HAP-1 (cell line): ENCODE data around the gene PPP1R12C.

ENCODE experiments used
- DNase-seq, 2 experiments: peaks; one replicate each; pipeline ENCODE4 v3.0.0-alpha.2; 2016 to 2020; ENCODE audit warnings: low spot score in 2 of 2
- H3K27me3 ChIP-seq: fragments of 250-450 bp; sonication (Bioruptor Pico); 2 replicates; pipeline ENCODE4 v1.5.1; 2020; ENCODE audit warnings: low read depth, mild to moderate bottlenecking, moderate library complexity
- H3K36me3 ChIP-seq: fragments of 250-450 bp; sonication (Bioruptor Pico); replicated peaks from 2 replicates; pipeline ENCODE4 v1.5.1; 2020; ENCODE audit warnings: mild to moderate bottlenecking
- H3K4me1 ChIP-seq: fragments of 250-450 bp; sonication (Bioruptor Pico); 2 replicates; pipeline ENCODE4 v1.5.1; 2020; ENCODE audit warnings: mild to moderate bottlenecking
- H3K4me3 ChIP-seq: fragments of 250-450 bp; sonication (Bioruptor Pico); 2 replicates; pipeline ENCODE4 v1.5.1; 2020; ENCODE audit warnings: mild to moderate bottlenecking, moderate library complexity
- H3K9me3 ChIP-seq: fragments of 250-450 bp; sonication (Bioruptor Pico); 2 replicates; pipeline ENCODE4 v1.5.1; 2020; ENCODE audit warnings: mild to moderate bottlenecking, moderate library complexity
- in situ Hi-C: fragments of 300-500 bp; cut with MboI; formaldehyde crosslinking; loops from 3 replicates; pipeline ENCODE4 v1.14.3; 2020; ENCODE audit warnings: low sequenced_read_pairs, inconsistent platforms, mixed read lengths

Gene PPP1R12C

DNA sequence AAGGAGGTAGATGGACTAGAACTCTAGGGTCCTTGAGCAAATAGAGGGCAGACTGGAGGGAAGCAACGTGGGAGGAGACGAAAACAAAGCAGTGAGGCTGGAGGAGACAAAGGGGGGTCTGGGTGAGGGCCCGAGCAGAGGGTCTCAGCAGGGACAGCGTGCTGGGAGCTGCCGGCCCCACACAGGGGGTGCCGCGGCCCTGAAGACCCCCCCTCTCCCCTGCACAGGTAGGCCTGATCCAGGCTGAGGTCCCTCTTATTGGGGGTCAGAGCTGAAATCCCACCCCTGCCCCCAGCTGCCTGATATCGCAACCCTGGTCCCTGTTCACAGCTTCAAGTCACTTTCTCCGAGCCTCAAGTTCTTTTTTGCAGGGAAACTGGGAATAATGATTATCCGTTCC, 33.0 kb downstream of the PPP1R12C start:
- in situ Hi-C loops: no loop called here
- no peak overlapping the region for H3K4me3 ChIP-seq
- no peaks in the 10 kb centered on the region; the same call in 1 of the 2 replicates for H3K36me3 ChIP-seq
- DNase-seq: no peak
- no peaks in the 10 kb centered on the region for H3K9me3 ChIP-seq
- peaks cover 14% of the 10 kb centered on the region for H3K4me1 ChIP-seq
- H3K27me3 ChIP-seq: no peaks in the 10 kb centered on the region; the same call in 1 of the 2 replicates

DNA sequence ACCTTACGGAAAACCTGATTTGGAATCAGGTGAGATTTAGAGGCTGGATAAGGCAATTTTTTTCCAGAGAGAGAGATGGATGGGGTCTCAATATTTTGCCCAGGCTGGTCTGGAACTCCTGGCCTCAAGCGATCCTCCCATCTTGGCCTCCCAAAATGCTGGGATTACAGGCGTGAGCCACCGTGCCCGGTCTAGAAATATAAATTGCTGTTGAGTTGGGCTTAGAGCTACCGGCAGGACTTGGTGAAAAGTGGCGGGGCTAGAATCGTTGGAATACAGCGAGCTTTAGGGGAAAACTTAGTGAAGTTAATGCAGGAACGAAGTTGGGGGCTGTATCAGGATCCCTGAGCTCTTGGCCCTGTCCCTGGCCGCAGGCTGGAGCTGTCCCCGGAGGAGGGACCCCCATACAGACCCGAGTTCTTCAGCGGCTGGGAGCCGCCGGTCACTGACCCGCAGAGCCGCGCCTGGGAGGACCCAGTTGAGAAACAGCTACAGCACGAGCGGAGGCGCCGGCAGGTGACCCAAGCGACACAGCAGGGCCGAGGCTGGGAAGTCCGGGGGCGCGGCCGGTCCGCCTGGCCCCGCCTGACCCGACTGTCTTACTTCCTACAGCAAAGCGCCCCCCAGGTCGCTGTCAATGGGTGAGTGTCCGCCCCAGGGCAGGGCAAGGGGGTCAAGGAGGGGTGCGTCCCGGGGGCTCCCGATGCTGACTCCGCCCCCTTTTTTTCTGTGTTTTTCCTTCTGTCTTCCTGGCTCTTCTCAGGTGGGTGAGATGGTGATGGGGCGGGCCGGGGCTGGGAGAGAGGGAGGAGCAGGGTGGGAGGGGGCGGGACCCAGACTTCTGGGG, 34.2 kb downstream of the PPP1R12C start:
- no peak for DNase-seq
- no peaks in the 10 kb centered on the region; the same call in 1 of the 2 replicates for H3K27me3 ChIP-seq
- no peaks in the 10 kb centered on the region for H3K9me3 ChIP-seq
- peaks cover 14% of the 10 kb centered on the region for H3K4me1 ChIP-seq
- no peaks in the 10 kb centered on the region; the same call in 1 of the 2 replicates for H3K36me3 ChIP-seq
- in situ Hi-C loops: no loop called here
- no peak overlapping the region for H3K4me3 ChIP-seq

GRCh38 chr19:55082020-55082851, 35.2 kb downstream of the PPP1R12C start:
- Histone ChIP-seq H3K27me3 (no peaks in the 10 kb centered on the region; the same call in 1 of the 2 replicates), H3K36me3 (no peaks in the 10 kb centered on the region), H3K9me3 (no peaks in the 10 kb centered on the region), H3K4me1 (peaks cover 14% of the 10 kb centered on the region), H3K4me3 (peak overlapping the region; percentile 49)
- in situ Hi-C loops: no loop called here
- peak; percentile 23 to 88 for DNase-seq

- Histone ChIP-seq H3K36me3 (no peaks in the 10 kb centered on the region), H3K27me3 (no peaks in the 10 kb centered on the region; the same call in 1 of the 2 replicates), H3K9me3 (no peaks in the 10 kb centered on the region), H3K4me1 (peaks cover 14% of the 10 kb centered on the region), H3K4me3 (peak overlapping the region; percentile 49)
- no peak for DNase-seq
- in situ Hi-C loops: no loop called here
Observed at GRCh38 chr19:55081770-55082019, 35.7 kb downstream of the PPP1R12C start.

DNA sequence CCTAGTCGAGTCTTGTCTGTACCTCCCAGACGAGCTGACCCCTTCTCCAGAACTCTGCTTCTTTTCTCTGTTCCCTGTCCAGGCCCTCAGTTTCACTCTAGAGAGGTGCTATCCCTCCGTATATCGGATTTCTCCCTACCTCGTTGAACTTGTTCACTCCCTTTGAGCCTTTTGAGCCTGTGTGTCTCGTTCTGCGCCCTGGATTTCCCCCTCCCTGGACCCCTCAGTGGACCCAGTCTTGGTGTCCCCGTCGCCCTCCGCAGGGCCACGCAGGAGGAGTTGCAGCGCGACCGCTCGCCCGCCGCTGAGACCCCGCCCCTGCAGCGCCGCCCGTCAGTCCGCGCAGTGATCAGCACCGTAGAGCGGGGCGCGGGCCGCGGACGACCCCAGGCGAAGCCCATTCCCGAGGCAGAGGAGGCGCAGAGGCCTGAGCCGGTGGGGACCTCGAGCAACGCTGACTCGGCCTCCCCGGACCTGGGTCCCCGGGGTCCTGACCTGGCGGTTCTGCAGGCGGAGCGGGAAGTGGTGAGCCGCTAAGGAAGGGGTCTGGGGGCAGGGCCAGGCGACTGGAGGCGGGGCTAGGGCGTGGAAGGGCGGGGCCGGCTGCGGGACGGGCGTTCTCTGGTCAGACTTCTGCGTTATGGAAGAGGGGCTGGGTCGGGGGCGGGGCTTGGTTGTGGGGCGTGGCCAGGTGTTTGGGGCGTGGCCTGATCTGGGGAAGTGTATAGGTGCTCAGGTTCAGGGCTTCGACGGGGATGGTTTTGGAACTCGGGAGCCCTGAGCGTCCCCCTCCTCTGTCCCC, 36.3 kb downstream of the PPP1R12C start:
- no peaks in the 10 kb centered on the region for H3K9me3 ChIP-seq
- H3K36me3 ChIP-seq: no peaks in the 10 kb centered on the region
- H3K27me3 ChIP-seq: no peaks in the 10 kb centered on the region; the same call in 1 of the 2 replicates
- peaks cover 14% of the 10 kb centered on the region for H3K4me1 ChIP-seq
- peak overlapping the region; percentile 49 for H3K4me3 ChIP-seq
- peak; percentile 78 to 97 for DNase-seq
- in situ Hi-C loops: no loop called here

DNA sequence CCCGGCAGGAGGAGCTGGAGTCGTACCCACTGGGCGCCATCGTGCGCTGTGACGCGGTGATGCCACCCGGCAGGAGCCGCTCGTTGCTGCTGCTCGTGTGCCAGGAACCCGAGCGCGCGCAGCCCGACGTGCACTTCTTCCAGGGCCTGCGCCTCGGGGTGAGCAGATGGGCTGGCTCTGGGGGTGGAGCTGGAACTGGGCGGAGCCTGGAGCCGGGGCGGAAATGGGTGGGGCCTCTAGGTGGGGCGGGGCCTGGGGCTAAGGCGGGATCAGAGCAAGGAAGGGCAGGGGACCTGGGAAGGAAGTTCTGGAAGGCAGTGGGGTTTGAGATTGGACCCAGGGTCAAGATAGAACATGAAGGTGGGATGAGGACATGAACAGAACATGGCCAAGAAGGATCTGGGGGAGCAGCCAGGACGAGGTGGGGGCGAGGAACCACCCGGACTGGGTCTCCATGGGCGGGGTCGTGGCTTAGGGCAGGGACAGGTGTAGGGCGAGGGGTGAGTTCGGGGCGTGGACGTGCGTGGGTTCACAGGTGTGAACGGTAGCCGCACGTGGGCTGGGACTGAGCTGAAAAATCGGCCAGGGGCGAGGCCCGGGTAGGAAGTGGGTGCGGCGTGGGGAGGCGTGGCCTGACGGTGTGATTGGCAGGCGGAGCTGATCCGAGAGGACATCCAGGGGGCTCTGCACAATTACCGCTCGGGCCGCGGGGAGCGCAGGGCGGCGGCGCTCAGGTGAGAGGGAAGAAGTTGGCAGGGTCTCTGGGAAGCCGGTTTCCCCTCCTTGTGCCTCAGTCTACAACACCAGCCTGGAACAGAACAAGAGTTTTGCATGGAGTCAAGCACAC, 37.1 kb downstream of the PPP1R12C start:
- no peaks in the 10 kb centered on the region for H3K36me3 ChIP-seq
- no peaks in the 10 kb centered on the region for H3K9me3 ChIP-seq
- H3K27me3 ChIP-seq: no peaks in the 10 kb centered on the region; the same call in 1 of the 2 replicates
- in situ Hi-C loops: no loop called here
- peak overlapping the region; percentile 49 for H3K4me3 ChIP-seq
- DNase-seq: peak; percentile 68 to 93
- peaks cover 14% of the 10 kb centered on the region for H3K4me1 ChIP-seq

DNA sequence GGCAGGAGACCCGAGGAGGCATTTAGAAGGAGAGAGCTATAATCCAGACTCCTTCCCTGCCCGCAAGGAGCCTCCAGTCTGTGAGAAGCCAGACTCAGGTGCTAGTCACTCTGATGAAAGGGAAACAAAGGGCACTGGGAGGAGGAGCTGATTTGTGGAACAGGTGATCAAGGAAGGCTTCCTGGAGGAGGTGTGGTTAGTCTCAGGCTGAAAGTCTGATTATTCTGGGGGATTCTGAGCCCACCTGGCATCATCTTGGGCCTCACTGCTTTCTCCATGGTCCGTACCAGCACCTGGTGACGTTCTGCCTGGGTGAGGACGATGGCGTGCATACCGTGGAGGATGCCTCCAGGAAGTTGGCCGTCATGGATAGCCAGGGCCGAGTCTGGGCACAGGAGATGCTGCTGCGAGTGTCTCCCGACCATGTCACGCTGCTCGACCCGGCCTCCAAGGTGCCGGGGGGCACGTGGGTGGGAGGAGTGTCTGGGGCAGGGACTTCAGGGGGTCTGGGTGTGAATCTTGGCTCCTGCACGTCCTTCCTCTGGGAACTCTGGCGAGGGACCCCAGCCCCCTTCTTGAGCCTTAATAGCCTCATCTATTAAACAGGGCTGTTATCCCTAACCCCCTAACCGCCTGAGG, 37.9 kb downstream of the PPP1R12C start:
- no peak for DNase-seq
- Histone ChIP-seq H3K4me1 (peaks cover 14% of the 10 kb centered on the region), H3K27me3 (no peaks in the 10 kb centered on the region; the same call in 1 of the 2 replicates)

DNA sequence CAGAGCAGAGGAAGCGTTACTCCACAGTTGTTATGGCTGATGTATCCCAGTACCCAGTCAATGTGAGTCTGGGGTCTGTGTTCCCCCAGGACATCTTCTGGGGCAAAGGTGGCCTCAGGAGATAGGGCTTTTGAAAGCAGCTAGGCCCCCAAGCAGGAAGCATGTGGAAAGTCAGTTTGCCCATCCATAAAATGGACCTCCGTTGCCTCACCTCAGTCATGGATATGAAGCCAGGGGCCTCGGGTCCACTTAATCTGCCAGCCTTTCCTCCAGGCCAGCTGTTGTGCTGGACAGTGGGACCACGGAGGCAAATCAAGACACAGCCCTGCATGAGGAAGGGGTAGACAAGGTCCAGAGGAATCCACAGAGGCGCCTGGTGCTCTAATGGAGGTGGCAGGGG, 38.4 kb downstream of the PPP1R12C start:
- DNase-seq: no peak
- Histone ChIP-seq H3K4me1 (peaks cover 14% of the 10 kb centered on the region), H3K9me3 (no peaks in the 10 kb centered on the region), H3K27me3 (no peaks in the 10 kb centered on the region; the same call in 1 of the 2 replicates), H3K4me3 (no peak overlapping the region), H3K36me3 (no peaks in the 10 kb centered on the region)
- in situ Hi-C loops: no loop called here

More for the DNA sequence above, 37.9 kb downstream of the PPP1R12C start:
- H3K36me3 ChIP-seq: no peaks in the 10 kb centered on the region
- no peaks in the 10 kb centered on the region for H3K9me3 ChIP-seq
- peak overlapping the region; percentile 49 for H3K4me3 ChIP-seq
- in situ Hi-C loops: no loop called here

- Histone ChIP-seq H3K36me3 (no peaks in the 10 kb centered on the region), H3K4me3 (no peak overlapping the region), H3K27me3 (no peaks in the 10 kb centered on the region; the same call in 1 of the 2 replicates), H3K9me3 (no peaks in the 10 kb centered on the region), H3K4me1 (peaks cover 14% of the 10 kb centered on the region)
- DNase-seq: no peak
- in situ Hi-C loops: no loop called here
Observed at GRCh38 chr19:55077106-55077505, 40.3 kb downstream of the PPP1R12C start.

GRCh38 chr19:55076321-55076720, 41.1 kb downstream of the PPP1R12C start:
- in situ Hi-C loops: no loop called here
- H3K9me3 ChIP-seq: no peaks in the 10 kb centered on the region
- peaks cover 10% of the 10 kb centered on the region for H3K4me1 ChIP-seq
- no peak overlapping the region for H3K4me3 ChIP-seq
- no peak for DNase-seq
- peaks cover 2% of the 10 kb centered on the region for H3K27me3 ChIP-seq
- H3K36me3 ChIP-seq: no peaks in the 10 kb centered on the region

DNA sequence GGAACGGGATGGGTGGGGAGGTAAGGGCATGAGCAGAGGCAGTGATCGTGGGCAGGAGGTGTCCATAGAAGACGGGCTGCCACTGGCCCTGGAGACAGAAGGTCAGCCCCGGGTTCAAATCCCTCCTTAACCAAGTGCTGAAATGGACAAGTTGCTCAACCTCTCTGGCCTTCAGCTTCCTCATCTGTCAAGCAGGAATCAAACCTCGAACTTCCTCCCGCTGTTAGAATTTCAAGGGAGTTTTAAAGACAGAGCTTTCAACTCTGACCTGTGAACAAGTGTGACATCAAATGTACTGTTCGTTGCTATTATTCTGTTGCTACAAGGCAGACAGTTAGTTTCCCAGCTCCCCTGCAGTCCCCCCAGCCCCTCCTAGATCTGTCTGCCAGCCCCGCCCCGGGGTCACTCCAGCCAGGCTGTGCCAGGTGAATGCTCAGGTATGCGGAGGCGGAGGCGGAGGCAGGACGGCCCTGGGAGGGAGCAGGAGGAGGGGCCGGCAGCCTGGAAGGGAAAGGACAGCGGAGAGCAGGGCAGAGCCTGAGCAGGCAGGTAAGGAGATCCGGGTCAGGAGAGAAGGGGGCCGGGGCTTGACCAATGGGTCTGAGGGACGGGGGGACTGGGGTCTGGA, 42.0 kb downstream of the PPP1R12C start, which contains the start of gene EPS8L1:
EPS8L1 (plus strand) TSS at position 499 of the 628 bp plus-strand sequence. CDS start 576 bp downstream, outside the sequence.
- no peaks in the 10 kb centered on the region for H3K9me3 ChIP-seq
- H3K27me3 ChIP-seq: peaks cover 9% of the 10 kb centered on the region
- H3K4me1 ChIP-seq: peaks cover 6% of the 10 kb centered on the region
- DNase-seq: no peak
- in situ Hi-C loops: no loop called here
- no peak within 1 kb of the TSS for H3K4me3 ChIP-seq
- no peaks in the 10 kb centered on the region for H3K36me3 ChIP-seq

- Histone ChIP-seq H3K4me3 (no peak overlapping the region), H3K36me3 (no peaks in the 10 kb centered on the region), H3K27me3 (peaks cover 39% of the 10 kb centered on the region), H3K9me3 (no peaks in the 10 kb centered on the region), H3K4me1 (no peaks in the 10 kb centered on the region)
- DNase-seq: no peak
- in situ Hi-C loops: no loop called here
Observed at GRCh38 chr19:55071913-55072312, 45.5 kb downstream of the PPP1R12C start.
